Measurements from ENCODE around the gene TRAPPC12. TPM values are rescaled to one million over a fixed set of nuclear protein-coding genes. Genes with fewer than 3 reads are reported as not detected.

Gene TRAPPC12
- total RNA-seq, 1 experiment from 2014 or later = 85.0 TPM

GRCh38 chr2:3519255-3520205 is 140.0 kb downstream of the TRAPPC12 start, which contains the start of gene ADI1:
ADI1 (minus strand) TSS chr2:3519531; CDS start chr2:3519487, 44 bp downstream.
- H3K27me3 Mint-ChIP-seq (ENCODE audit: insufficient read depth, unreplicated experiment) = no peaks in the 10 kb centered on the region
- H3K9me3 Mint-ChIP-seq (ENCODE audit: unreplicated experiment) = peaks cover 14% of the 10 kb centered on the region
- H3K36me3 Mint-ChIP-seq (ENCODE audit: insufficient read depth, unreplicated experiment) = peaks cover 40% of the 10 kb centered on the region
- intact Hi-C loops (cut with micrococcal nuclease; ENCODE audit: unreplicated experiment) = loop anchor here (1.0 to 5.0 kb wide), 5 partner anchors 17 to 142 kb away; partner anchors contain the start of genes EIPR1, RNASEH1 and TRAPPC12
- TF ChIP-seq CTCF (IDR thresholded peaks at IDR 0.05; ENCODE audit: insufficient read depth in 1 of 2, low read depth in 1 of 2, low read length in 1 of 2, severe bottlenecking in 1 of 2, unreplicated experiment in 1 of 2) = no peak
- peak within 1 kb of the TSS; percentile 94 for H3K4me3 ChIP-seq (ENCODE audit: low read depth, low read length)
- H3K4me1 Mint-ChIP-seq (ENCODE audit: low read depth, unreplicated experiment) = peaks cover 30% of the 10 kb centered on the region
- ChIA-PET CTCF (interaction anchor here (0.6 to 1.4 kb wide), 4 partner anchors 16 to 96 kb away, joined by 3 to 7 read pairs (median 4); partner anchors contain the start of gene RNASEH1), POLR2A (interaction anchor here (0.6 to 1.6 kb wide), 9 partner anchors 9 to 96 kb away, joined by 3 to 13 read pairs (median 8); partner anchors contain the start of genes RNASEH1 and RPS7)
- no peaks in the 10 kb centered on the region for H3K27me3 ChIP-seq (replicated peaks; ENCODE audit: control insufficient read depth, insufficient read depth, low read length)
- peak; percentile 86 to 91 for DNase-seq
- TSS peak; percentile 73 for BruUV-seq (replicated peaks)
- peaks cover 35% of the 10 kb centered on the region for H3K4me1 ChIP-seq
- H3K9me3 ChIP-seq = peaks cover 16% of the 10 kb centered on the region
- H3K27ac Mint-ChIP-seq (ENCODE audit: unreplicated experiment) = peak within 1 kb of the TSS; percentile 68
- peak within 1 kb of the TSS; percentile 81 for H3K4me3 Mint-ChIP-seq (ENCODE audit: unreplicated experiment)
- peaks cover 4% of the 10 kb centered on the region for H3K36me3 ChIP-seq (ENCODE audit: control insufficient read depth, insufficient read depth, low read length)

DNA sequence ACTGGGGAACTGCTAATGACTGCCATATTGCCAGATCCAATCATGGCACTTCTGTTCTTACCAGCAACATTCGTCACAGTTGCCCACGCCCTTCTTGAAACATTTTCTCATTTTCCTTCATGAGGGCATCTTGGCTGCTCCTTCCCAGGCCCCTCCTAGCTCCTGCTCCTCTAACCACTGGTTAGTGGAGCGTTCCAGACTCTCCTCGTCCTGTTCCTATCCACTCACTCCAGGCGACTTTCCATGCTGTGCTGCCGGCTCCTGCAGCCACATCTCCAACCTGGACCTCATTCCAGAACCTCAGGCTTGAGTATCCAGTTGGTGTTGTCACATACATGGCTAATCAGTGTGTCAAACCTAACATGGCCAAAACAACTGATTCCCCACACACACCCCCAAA is 141.1 kb downstream of the TRAPPC12 start:
- H3K36me3 ChIP-seq (ENCODE audit: control insufficient read depth, insufficient read depth, low read length) = peaks cover 4% of the 10 kb centered on the region
- peaks cover 31% of the 10 kb centered on the region for H3K4me1 ChIP-seq
- H3K27me3 ChIP-seq (replicated peaks; ENCODE audit: control insufficient read depth, insufficient read depth, low read length) = no peaks in the 10 kb centered on the region
- ChIA-PET POLR2A (interaction anchor here (1.4 kb wide), 1 partner anchor 15 kb away, joined by 13 read pairs; no protein-coding TSS in a partner anchor), CTCF (interaction anchor here (1.4 kb wide), 1 partner anchor 15 kb away, joined by 7 read pairs; no protein-coding TSS in a partner anchor)
- peaks cover 31% of the 10 kb centered on the region for H3K36me3 Mint-ChIP-seq (ENCODE audit: insufficient read depth, unreplicated experiment)
- H3K9me3 ChIP-seq = peaks cover 11% of the 10 kb centered on the region
- no peak for DNase-seq
- H3K27ac Mint-ChIP-seq (ENCODE audit: unreplicated experiment) = peak overlapping the region; percentile 68
- peak overlapping the region; percentile 81 for H3K4me3 Mint-ChIP-seq (ENCODE audit: unreplicated experiment)
- H3K4me1 Mint-ChIP-seq (ENCODE audit: low read depth, unreplicated experiment) = peaks cover 20% of the 10 kb centered on the region
- BruUV-seq (replicated peaks) = no TSS peak
- no peaks in the 10 kb centered on the region for H3K27me3 Mint-ChIP-seq (ENCODE audit: insufficient read depth, unreplicated experiment)
- H3K9me3 Mint-ChIP-seq (ENCODE audit: unreplicated experiment) = peaks cover 6% of the 10 kb centered on the region
- intact Hi-C loops (cut with micrococcal nuclease; ENCODE audit: unreplicated experiment) = no loop called here
- peak overlapping the region; percentile 94 for H3K4me3 ChIP-seq (ENCODE audit: low read depth, low read length)
- no peak for TF ChIP-seq CTCF (IDR thresholded peaks at IDR 0.05; ENCODE audit: insufficient read depth in 1 of 2, low read depth in 1 of 2, low read length in 1 of 2, severe bottlenecking in 1 of 2, unreplicated experiment in 1 of 2)

DNA sequence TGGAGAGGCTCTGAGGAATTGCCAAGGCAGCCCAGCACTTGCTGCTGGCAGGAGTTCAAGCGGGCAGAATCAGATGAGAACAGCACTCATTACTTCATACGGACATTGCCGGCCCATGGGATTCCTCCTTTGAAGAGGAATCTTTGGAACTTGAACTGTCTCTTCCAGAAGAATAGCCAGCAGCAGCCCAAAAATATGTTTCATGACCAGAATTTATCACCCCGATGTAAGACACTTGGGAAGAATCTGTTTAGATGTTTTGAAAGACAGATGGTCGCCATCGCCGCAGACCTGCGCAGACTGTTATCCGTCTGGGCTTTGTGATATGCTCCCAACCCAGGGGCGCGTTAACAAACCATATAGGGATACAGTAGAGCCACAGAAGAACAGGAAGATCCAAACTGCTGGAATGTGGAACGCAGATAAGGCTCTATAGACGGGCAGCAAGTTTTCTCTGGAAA is 143.5 kb downstream of the TRAPPC12 start:
- no peak for DNase-seq
- no peak for TF ChIP-seq CTCF (IDR thresholded peaks at IDR 0.05; ENCODE audit: insufficient read depth in 1 of 2, low read depth in 1 of 2, low read length in 1 of 2, severe bottlenecking in 1 of 2, unreplicated experiment in 1 of 2)
- Histone ChIP-seq H3K27me3 (replicated peaks; ENCODE audit: control insufficient read depth, insufficient read depth, low read length) (no peaks in the 10 kb centered on the region), H3K4me1 (peaks cover 23% of the 10 kb centered on the region), H3K9me3 (no peaks in the 10 kb centered on the region), H3K36me3 (ENCODE audit: control insufficient read depth, insufficient read depth, low read length) (no peaks in the 10 kb centered on the region; the same call in 1 of the 2 replicates), H3K4me3 (ENCODE audit: low read depth, low read length) (no peak overlapping the region)
- no peaks in the 10 kb centered on the region for H3K9me3 Mint-ChIP-seq (ENCODE audit: unreplicated experiment)
- peaks cover 9% of the 10 kb centered on the region for H3K36me3 Mint-ChIP-seq (ENCODE audit: insufficient read depth, unreplicated experiment)
- no peak overlapping the region for H3K4me3 Mint-ChIP-seq (ENCODE audit: unreplicated experiment)
- no peaks in the 10 kb centered on the region for H3K27me3 Mint-ChIP-seq (ENCODE audit: insufficient read depth, unreplicated experiment)
- no TSS peak for BruUV-seq (replicated peaks)
- ChIA-PET POLR2A (no interaction called here), CTCF (no interaction called here)
- H3K27ac Mint-ChIP-seq (ENCODE audit: unreplicated experiment) = no peak overlapping the region
- peaks cover 16% of the 10 kb centered on the region for H3K4me1 Mint-ChIP-seq (ENCODE audit: low read depth, unreplicated experiment)
- intact Hi-C loops (cut with micrococcal nuclease; ENCODE audit: unreplicated experiment) = no loop called here

Data from Caco-2 (cell line).